Loucy (cell line): Measurements from ENCODE around the gene ZNF470.

Experiments
- EZH2phosphoT487 ChIP-seq: fragments of 200-600 bp; IDR thresholded peaks from 2 replicates; pipeline ENCODE4 v1.6.1; 2018; ENCODE audit warnings: antibody characterized with exemption, mild to moderate bottlenecking, moderate library complexity, borderline replicate concordance
- TF ChIP-seq, protein P1 (sequence below): fragments of 200-600 bp; sonication (generic); conservative IDR thresholded peaks from 2 replicates; pipeline ENCODE4 v1.5.1; 2014; ENCODE audit warnings: mild to moderate bottlenecking, antibody characterized with exemption, low read length

DNA sequence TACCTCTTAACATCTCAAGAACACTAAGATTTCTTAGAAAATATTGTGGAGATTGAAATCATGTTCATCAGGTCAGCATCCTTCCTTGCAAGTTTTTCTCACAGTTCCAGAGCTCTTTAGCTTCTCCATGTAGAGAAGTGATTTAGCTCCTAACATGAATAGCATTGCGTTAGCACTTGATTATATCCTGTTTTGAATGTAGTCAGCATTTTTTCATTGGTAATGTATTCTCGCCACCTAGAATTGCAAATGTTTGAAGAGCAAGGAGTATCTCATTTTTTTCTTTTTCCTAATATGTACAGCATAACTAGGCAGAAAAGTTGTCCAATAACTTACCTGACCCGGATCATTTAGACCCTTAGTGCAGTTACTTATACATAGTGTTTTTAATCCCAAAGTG lies 6.6 kb downstream of the ZNF470 start:
- TF ChIP-seq, protein P1, sequence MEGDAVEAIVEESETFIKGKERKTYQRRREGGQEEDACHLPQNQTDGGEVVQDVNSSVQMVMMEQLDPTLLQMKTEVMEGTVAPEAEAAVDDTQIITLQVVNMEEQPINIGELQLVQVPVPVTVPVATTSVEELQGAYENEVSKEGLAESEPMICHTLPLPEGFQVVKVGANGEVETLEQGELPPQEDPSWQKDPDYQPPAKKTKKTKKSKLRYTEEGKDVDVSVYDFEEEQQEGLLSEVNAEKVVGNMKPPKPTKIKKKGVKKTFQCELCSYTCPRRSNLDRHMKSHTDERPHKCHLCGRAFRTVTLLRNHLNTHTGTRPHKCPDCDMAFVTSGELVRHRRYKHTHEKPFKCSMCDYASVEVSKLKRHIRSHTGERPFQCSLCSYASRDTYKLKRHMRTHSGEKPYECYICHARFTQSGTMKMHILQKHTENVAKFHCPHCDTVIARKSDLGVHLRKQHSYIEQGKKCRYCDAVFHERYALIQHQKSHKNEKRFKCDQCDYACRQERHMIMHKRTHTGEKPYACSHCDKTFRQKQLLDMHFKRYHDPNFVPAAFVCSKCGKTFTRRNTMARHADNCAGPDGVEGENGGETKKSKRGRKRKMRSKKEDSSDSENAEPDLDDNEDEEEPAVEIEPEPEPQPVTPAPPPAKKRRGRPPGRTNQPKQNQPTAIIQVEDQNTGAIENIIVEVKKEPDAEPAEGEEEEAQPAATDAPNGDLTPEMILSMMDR = no peak
- TF ChIP-seq EZH2phosphoT487 = no peak
